HL-60 (cell line): ENCODE measurements around the gene IDH3A.

Experiments
- DNase-seq, 2 experiments: peaks; one replicate each; pipeline ENCODE4 v3.0.0-alpha.2; 2010 to 2020; ENCODE audit warnings: low read depth in 1 of 2, low spot score in 1 of 2
- H3K27ac ChIP-seq: fragments of 250-450 bp; sonication (Bioruptor Pico); replicated peaks from 2 replicates; pipeline ENCODE4 v1.5.1; 2020; ENCODE audit warnings: mild to moderate bottlenecking, moderate library complexity
- H3K27me3 ChIP-seq: fragments of 250-450 bp; sonication (Bioruptor Pico); 2 replicates; pipeline ENCODE4 v1.5.1; 2021; ENCODE audit warnings: mild to moderate bottlenecking, moderate library complexity; ENCODE audit not compliant: insufficient read depth, poor library complexity, severe bottlenecking
- H3K4me3 ChIP-seq: replicated peaks from 2 replicates; pipeline ENCODE4 v1.5.1; 2011; ENCODE audit warnings: mild to moderate bottlenecking, control low read depth, low read length; ENCODE audit not compliant: insufficient read depth
- CTCF ChIP-seq: IDR thresholded peaks from one replicate; pipeline ENCODE4 v1.5.1; 2011; ENCODE audit warnings: low read length, control low read depth, inconsistent platforms; ENCODE audit not compliant: insufficient read depth
- GABPA ChIP-seq: IDR thresholded peaks from 2 replicates; pipeline ENCODE4 v1.6.1; 2012; ENCODE audit warnings: low read depth
- POLR2AphosphoS5 ChIP-seq: IDR thresholded peaks from 2 replicates; pipeline ENCODE4 v1.6.1; 2012; ENCODE audit warnings: low read depth
- REST ChIP-seq: IDR thresholded peaks from 2 replicates; pipeline ENCODE4 v1.6.1; 2012; ENCODE audit warnings: low read depth; ENCODE audit not compliant: insufficient replicate concordance
- SPI1 ChIP-seq: IDR thresholded peaks from 2 replicates; pipeline ENCODE4 v1.6.1; 2012; ENCODE audit warnings: low read depth, mild to moderate bottlenecking, borderline replicate concordance

IDH3A gene

GRCh38 chr15:78155355-78155939 is 6.3 kb downstream of the IDH3A start:
- Histone ChIP-seq H3K27ac (no peak overlapping the region), H3K27me3 (no peaks in the 10 kb centered on the region), H3K4me3 (no peak overlapping the region)
- DNase-seq = no peak
- TF ChIP-seq CTCF (no peak), GABPA (no peak), REST (no peak), POLR2AphosphoS5 (no peak), SPI1 (no peak)

- no peak overlapping the region for H3K4me3 ChIP-seq
- no peak for TF ChIP-seq GABPA
- no peak for TF ChIP-seq CTCF
- no peak for TF ChIP-seq REST
- no peak for TF ChIP-seq POLR2AphosphoS5
- TF ChIP-seq SPI1 = no peak
- H3K27me3 ChIP-seq = no peaks in the 10 kb centered on the region
- no peak overlapping the region for H3K27ac ChIP-seq
- DNase-seq = no peak
Measured at GRCh38 chr15:78156653-78157052, 7.5 kb downstream of the IDH3A start.

- DNase-seq = no peak
- Histone ChIP-seq H3K4me3 (no peak overlapping the region), H3K27ac (no peak overlapping the region)
Measured at GRCh38 chr15:78157203-78157602, 8.0 kb downstream of the IDH3A start.

More at GRCh38 chr15:78157203-78157602, 8.0 kb downstream of the IDH3A start:
- H3K27me3 ChIP-seq = no peaks in the 10 kb centered on the region
- TF ChIP-seq REST (no peak), GABPA (no peak), POLR2AphosphoS5 (no peak), CTCF (no peak), SPI1 (no peak)
